Measurements from ENCODE around the gene TEX14.
A peak's percentile ranks its signal among the peaks of the same experiment; 100 is the strongest.

TEX14 gene

GRCh38 chr17:58691701-58692238 lies at the start of gene TEX14:
TSS of gene TEX14 (minus strand) at chr17:58692045. CDS start at chr17:58652001, 40,044 bp downstream.
- TF ChIP-seq CTCF (conservative IDR thresholded peaks at IDR 0.05; ENCODE audit: low read length), result no peak
- DNase-seq (ENCODE audit: low read depth), result no peak
- H3K4me3 ChIP-seq (ENCODE audit: low read length), result peak within 1 kb of the TSS; percentile 92

- TF ChIP-seq CTCF (conservative IDR thresholded peaks at IDR 0.05; ENCODE audit: low read length), result no peak
- no peak overlapping the region for H3K4me3 ChIP-seq (ENCODE audit: low read length)
- DNase-seq (ENCODE audit: low read depth), result peak; percentile 17
Observed at GRCh38 chr17:58741121-58741625, 49.3 kb upstream of the TEX14 start.

GRCh38 chr17:58734811-58735210 lies 43.0 kb upstream of the TEX14 start:
- no peak for TF ChIP-seq CTCF (conservative IDR thresholded peaks at IDR 0.05; ENCODE audit: low read length)

GRCh38 chr17:58734040-58734439 lies 42.2 kb upstream of the TEX14 start:
- no peak for DNase-seq (ENCODE audit: low read depth)
- H3K4me3 ChIP-seq (ENCODE audit: low read length), result no peak overlapping the region
- TF ChIP-seq CTCF (conservative IDR thresholded peaks at IDR 0.05; ENCODE audit: low read length), result no peak

More at GRCh38 chr17:58734811-58735210, 43.0 kb upstream of the TEX14 start:
- no peak for DNase-seq (ENCODE audit: low read depth)
- H3K4me3 ChIP-seq (ENCODE audit: low read length), result no peak overlapping the region

GRCh38 chr17:58730937-58731336 lies 39.1 kb upstream of the TEX14 start:
- H3K4me3 ChIP-seq (ENCODE audit: low read length), result no peak overlapping the region
- no peak for DNase-seq (ENCODE audit: low read depth)
- no peak for TF ChIP-seq CTCF (conservative IDR thresholded peaks at IDR 0.05; ENCODE audit: low read length)

- no peak overlapping the region for H3K4me3 ChIP-seq (ENCODE audit: low read length)
- no peak for TF ChIP-seq CTCF (conservative IDR thresholded peaks at IDR 0.05; ENCODE audit: low read length)
- DNase-seq (ENCODE audit: low read depth), result peak; percentile 3
Observed at GRCh38 chr17:58728798-58729197, 37.0 kb upstream of the TEX14 start.

- no peak for DNase-seq (ENCODE audit: low read depth)
- H3K4me3 ChIP-seq (ENCODE audit: low read length), result no peak overlapping the region
- no peak for TF ChIP-seq CTCF (conservative IDR thresholded peaks at IDR 0.05; ENCODE audit: low read length)
Observed at GRCh38 chr17:58722696-58723095, 30.9 kb upstream of the TEX14 start.

Data from AG10803 (cell line).